Testis (tissue), 2 donors: ENCODE measurements around the gene MGME1.

ENCODE experiments used
- POLR2A ChIP-seq: fragments of 450-650 bp; IDR thresholded peaks from one replicate; pipeline ENCODE4 v1.6.1; 2017; ENCODE audit warnings: antibody characterized with exemption, mild to moderate bottlenecking, moderate library complexity
- TF ChIP-seq, protein P1 (sequence below), 3 experiments: fragments of 450-650 bp in 2 of 3; fragments of 200-600 bp in 1 of 3; sonication (generic) in 1 of 3; IDR thresholded peaks; one replicate each; pipeline ENCODE4 v1.5.1; 2016 to 2019; ENCODE audit warnings: antibody characterized with exemption in 3 of 3, mild to moderate bottlenecking in 2 of 3, moderate library complexity in 1 of 3

GRCh38 chr20:17976305-17976704, 7.5 kb downstream of the MGME1 start:
- TF ChIP-seq, protein P1, sequence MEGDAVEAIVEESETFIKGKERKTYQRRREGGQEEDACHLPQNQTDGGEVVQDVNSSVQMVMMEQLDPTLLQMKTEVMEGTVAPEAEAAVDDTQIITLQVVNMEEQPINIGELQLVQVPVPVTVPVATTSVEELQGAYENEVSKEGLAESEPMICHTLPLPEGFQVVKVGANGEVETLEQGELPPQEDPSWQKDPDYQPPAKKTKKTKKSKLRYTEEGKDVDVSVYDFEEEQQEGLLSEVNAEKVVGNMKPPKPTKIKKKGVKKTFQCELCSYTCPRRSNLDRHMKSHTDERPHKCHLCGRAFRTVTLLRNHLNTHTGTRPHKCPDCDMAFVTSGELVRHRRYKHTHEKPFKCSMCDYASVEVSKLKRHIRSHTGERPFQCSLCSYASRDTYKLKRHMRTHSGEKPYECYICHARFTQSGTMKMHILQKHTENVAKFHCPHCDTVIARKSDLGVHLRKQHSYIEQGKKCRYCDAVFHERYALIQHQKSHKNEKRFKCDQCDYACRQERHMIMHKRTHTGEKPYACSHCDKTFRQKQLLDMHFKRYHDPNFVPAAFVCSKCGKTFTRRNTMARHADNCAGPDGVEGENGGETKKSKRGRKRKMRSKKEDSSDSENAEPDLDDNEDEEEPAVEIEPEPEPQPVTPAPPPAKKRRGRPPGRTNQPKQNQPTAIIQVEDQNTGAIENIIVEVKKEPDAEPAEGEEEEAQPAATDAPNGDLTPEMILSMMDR (IDR thresholded peaks at IDR 0.05), result no peak
- TF ChIP-seq POLR2A, result no peak
